ENCODE results near the gene RBX1. TPM values are rescaled to one million over a fixed set of nuclear protein-coding genes. Genes with fewer than 3 reads are reported as not detected.

RBX1 gene
- total and polyA plus RNA-seq, 2 of the 8 experiments (the other 6 are each of a cell fraction or from before 2014, with no cell fraction given): 76.5 to 119 TPM

- Histone ChIP-seq H3K4me3 (ENCODE audit: extremely low read depth in 1 of 4, insufficient read depth in 2 of 4, low read depth in 3 of 4, low read length in 4 of 4) (no peak overlapping the region), H2AK5ac (ENCODE audit: low read depth, low read length) (no peak overlapping the region), H3K18ac (ENCODE audit: extremely low read depth, low read length) (no peak overlapping the region), H3K79me1 (ENCODE audit: low read depth, low read length) (peaks cover 4% of the 10 kb centered on the region; the same call in 1 of the 2 replicates), H2BK15ac (ENCODE audit: low read length) (no peak overlapping the region), H4K20me1 (replicated peaks in 1 of 2; ENCODE audit: control insufficient read depth in 1 of 2, insufficient read depth in 2 of 2, low read length in 2 of 2) (peaks cover 4% of the 10 kb centered on the region in 2 experiments), H3K36me3 (ENCODE audit: control insufficient read depth in 2 of 4, insufficient read depth in 4 of 4, low read length in 3 of 4) (peaks cover 14 to 68% (median 31%) of the 10 kb centered on the region in 4 experiments), H3K23me2 (ENCODE audit: low read depth, low read length) (no peaks in the 10 kb centered on the region), H2BK120ac (replicated peaks; ENCODE audit: low read depth, low read length) (no peak overlapping the region), H2BK5ac (ENCODE audit: low read depth, low read length) (no peak overlapping the region), H3K4ac (replicated peaks; ENCODE audit: insufficient read length, low read depth, low read length) (no peak overlapping the region), H3K23ac (ENCODE audit: insufficient read length) (no peak overlapping the region), H3K4me1 (replicated peaks in 1 of 4; ENCODE audit: control insufficient read depth in 3 of 4, insufficient read depth in 4 of 4, low read length in 3 of 4) (no peaks in the 10 kb centered on the region), H4K91ac (replicated peaks; ENCODE audit: insufficient read length, low read length) (no peak overlapping the region), H3K27me3 (replicated peaks in 1 of 4; ENCODE audit: control insufficient read depth in 3 of 4, extremely low read depth in 1 of 4, insufficient read depth in 3 of 4, low read length in 3 of 4) (no peaks in the 10 kb centered on the region), H3K56ac (replicated peaks; ENCODE audit: insufficient read length, low read depth, low read length) (no peak overlapping the region), H4K5ac (ENCODE audit: insufficient read length, low read depth, low read length) (no peak overlapping the region), H3K79me2 (ENCODE audit: control insufficient read depth in 1 of 2, insufficient read depth in 2 of 2, low read length in 2 of 2) (peaks cover 0 to 18% of the 10 kb centered on the region in 2 experiments; a peak in 2 of 4 replicates), H4K8ac (ENCODE audit: extremely low read depth, insufficient read depth, low read length) (no peak overlapping the region), H2AFZ (ENCODE audit: low read length) (no peak overlapping the region), H3K9me3 (ENCODE audit: insufficient read depth in 2 of 2, low read depth in 1 of 2, low read length in 1 of 2) (no peaks in the 10 kb centered on the region), H3K4me2 (ENCODE audit: insufficient read depth in 1 of 2, low read depth in 2 of 2, low read length in 2 of 2) (no peak overlapping the region), H3K14ac (ENCODE audit: insufficient read length) (no peak overlapping the region), H2BK20ac (ENCODE audit: low read length) (no peak overlapping the region), H3K9ac (replicated peaks in 1 of 4; ENCODE audit: extremely low read depth in 1 of 4, low read depth in 3 of 4, low read length in 3 of 4) (no peak overlapping the region; a peak in 1 of 7 replicates), H3K27ac (ENCODE audit: low read depth, low read length) (no peak overlapping the region), H2BK12ac (ENCODE audit: low read depth, low read length) (no peak overlapping the region)
- POLR2A ChIA-PET (ENCODE audit: partially characterized antibody): interaction anchor here (0.6 to 3.8 kb wide), 9 partner anchors 8 to 146 kb away, joined by 3 to 12 read pairs (median 3); partner anchors contain the start of gene RBX1
- FAIRE-seq: no peak
- TF ChIP-seq SP1 (IDR thresholded peaks at IDR 0.05; ENCODE audit: low read depth, low read length) (no peak), CBX5 (IDR thresholded peaks at IDR 0.05; ENCODE audit: low read depth, low read length) (no peak), E2F6 (IDR thresholded peaks at IDR 0.05) (no peak), KDM1A (IDR thresholded peaks at IDR 0.05; ENCODE audit: borderline replicate concordance, low read length) (no peak), POLR2AphosphoS5 (IDR thresholded peaks at IDR 0.05; ENCODE audit: low read depth, low read length) (no peak), EP300 (IDR thresholded peaks at IDR 0.05; ENCODE audit: borderline replicate concordance in 1 of 2, low read depth in 2 of 2, low read length in 2 of 2) (no peak), CTBP2 (IDR thresholded peaks at IDR 0.05; ENCODE audit: borderline replicate concordance, insufficient read depth, insufficient read length, low read length) (no peak), ASH2L (IDR thresholded peaks at IDR 0.05; ENCODE audit: low read length) (no peak), CREB1 (IDR thresholded peaks at IDR 0.05) (no peak), JUN (IDR thresholded peaks at IDR 0.05; ENCODE audit: low read depth, low read length) (no peak), BACH1 (IDR thresholded peaks at IDR 0.05; ENCODE audit: low read length) (no peak)
- 94% methylated on average over 8 of the region's 8 CpGs; no CpG with 5 or more reads in 1 of the 2 experiments for WGBS, 2 experiments (ENCODE audit: extremely low coverage in 1 of 2, insufficient coverage in 1 of 2, insufficient read length in 1 of 2, insufficient replicate concordance in 2 of 2, low coverage in 1 of 2, low lambda C conversion rate in 2 of 2, missing lambda C conversion rate in 1 of 2)
- CTCF ChIA-PET (ENCODE audit: partially characterized antibody): interaction anchor here (0.6 to 1.6 kb wide), 3 partner anchors 9 to 46 kb away, joined by 3 to 5 read pairs (median 4); no protein-coding TSS in a partner anchor
- no peak for DNase-seq (ENCODE audit: low read depth in 1 of 2, low spot score in 2 of 2)
These were observed 15.0 kb downstream of the RBX1 start for GRCh38 chr22:40965936-40966725.
